Measurements from ENCODE around the gene XPC.

XPC gene

GRCh38 chr3:14206548-14207177 lies 28.3 kb upstream of the XPC start:
- no peak for DNase-seq

DNA sequence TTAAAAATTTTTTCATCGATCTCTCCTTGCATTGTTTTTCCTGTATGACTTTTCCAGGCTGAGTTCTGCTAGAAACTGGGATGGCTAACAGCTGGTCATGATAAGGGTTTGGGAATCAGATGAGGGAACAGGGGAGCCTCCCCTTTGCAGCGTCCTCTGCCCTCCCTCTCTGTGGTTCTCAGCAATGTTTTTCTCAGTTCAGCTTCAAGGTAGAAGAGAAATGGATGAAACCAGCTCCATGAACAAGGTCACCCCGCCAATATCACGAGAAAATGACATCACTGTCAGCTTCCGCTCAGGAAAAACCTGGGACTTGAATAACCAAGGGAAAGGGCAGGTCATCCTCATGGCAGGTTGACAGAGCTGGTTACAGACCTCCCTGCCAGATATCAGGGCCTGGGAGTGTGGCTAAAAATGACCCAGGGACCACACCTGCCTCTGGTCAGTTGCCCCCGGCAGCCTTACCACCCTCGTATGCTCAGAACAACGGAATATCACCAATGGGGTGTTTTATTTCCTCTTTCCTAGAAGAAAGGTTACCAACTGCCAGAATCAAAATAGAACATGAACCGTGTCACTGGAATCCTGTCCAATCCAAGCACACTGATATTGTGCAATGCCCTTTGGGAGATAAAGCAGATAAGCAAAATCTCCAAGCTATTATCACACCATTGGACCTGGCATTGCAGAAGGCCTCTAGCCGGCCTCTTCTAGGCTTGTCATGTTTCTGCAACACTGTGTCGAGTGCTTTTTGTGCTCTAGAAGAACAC lies 26.3 kb upstream of the XPC start:
- DNase-seq, result no peak

DNA sequence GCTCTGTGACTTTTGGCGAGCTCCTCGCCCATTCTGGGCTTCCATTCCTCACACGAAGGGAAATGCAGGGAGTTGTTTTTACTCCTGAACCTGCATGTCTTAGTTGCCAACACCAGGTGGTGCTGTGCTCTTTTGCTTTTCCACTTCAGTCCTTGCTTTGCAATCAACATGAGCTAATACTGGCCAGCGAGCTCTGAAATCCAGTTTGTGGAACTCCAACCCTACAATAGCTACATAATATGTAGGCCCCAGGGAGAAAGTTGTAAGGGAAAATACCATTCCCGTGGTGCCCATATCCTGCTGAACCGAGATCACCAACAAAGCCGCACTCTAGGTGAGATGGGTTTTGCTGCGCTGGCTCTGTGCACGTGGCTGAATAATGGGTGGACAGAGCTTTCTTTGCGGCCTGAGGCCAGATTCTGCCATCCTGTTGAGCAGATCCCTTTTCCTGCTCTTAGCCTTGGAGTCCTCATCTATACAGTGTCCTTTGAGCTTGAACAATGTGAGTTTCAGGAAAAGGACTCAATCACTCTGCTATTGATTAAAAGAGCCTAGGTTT lies 25.2 kb upstream of the XPC start:
- DNase-seq, result peak; percentile 67 to 78

GRCh38 chr3:14202874-14203520 lies 24.6 kb upstream of the XPC start:
- DNase-seq, result no peak

- no peak for DNase-seq
Observed at GRCh38 chr3:14201940-14202684, 23.7 kb upstream of the XPC start.

- DNase-seq, result no peak
Observed at GRCh38 chr3:14200841-14201240, 22.4 kb upstream of the XPC start.

DNA sequence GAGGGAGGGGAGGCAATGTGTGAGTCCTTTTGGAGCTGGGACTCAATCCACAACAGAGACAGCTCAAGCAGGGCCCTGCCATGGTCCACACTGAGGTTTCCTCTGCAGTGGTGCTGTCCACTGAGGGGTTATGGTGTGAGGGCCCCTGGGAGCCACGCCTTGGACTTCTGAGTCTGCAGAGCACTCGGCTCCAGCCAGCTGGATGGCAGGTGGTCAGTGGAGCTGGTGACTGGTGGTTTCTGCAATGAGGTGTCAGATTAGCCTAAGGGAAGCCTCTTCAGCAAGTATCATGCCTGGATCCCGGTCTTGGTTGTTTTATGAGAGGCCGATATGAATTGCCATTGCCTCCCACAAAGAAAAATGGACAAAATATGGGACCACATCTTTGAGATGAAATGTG lies 21.9 kb upstream of the XPC start:
- DNase-seq, result no peak

DNA sequence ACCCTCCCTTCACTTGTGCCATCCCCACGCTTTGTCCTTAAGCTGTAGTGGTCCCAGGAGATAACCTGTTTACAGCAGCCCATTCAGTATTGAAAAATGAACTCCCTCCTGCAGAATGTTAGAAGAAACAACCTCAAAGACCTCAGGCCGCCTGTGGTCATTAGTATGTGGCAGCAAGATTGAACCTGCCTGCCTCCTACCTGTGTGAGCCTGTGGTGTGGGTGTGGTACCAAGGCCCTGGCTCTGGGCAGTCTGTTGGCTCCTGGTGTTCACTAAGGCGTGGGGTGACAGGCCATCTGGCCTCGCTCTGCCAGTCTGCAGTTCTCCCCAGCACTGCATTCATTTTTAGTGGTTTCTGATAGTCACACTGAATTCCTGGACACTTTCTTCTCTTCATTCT lies 21.2 kb upstream of the XPC start:
- no peak for DNase-seq

- DNase-seq, result no peak
Observed at GRCh38 chr3:14194865-14195264, 16.5 kb upstream of the XPC start.

DNA sequence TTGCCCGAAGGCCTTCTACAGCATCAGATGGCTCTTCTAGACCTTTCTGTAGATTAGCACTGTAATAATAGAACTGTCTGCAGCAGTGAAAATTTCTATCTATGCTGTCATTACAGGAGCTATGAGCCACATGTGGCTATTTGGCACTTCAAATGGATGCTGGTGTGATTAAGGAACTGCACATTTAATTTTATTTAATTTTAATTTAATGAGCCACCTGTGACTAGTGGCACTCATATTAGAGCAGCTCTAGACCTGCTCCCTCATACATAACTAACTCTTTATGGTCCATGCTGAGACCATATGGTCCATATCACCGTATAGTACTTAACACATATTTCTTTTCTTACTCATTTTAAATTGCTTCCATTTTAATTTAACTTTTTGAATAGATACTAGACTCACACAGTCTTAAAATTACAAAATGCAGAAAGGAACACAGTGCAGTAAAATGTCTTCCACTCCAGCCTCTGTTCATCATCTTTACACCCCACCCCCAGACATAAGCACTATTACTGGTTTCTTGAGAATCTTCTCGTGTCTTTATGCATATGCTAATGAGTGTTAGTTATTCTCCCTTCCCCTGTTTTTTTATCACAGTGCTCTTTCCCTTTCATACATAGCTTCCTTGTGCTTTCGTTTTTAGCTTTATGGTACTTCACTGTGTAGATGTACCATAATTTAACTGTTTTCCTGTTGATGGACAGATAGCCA lies 9.8 kb upstream of the XPC start:
- no peak for DNase-seq

DNA sequence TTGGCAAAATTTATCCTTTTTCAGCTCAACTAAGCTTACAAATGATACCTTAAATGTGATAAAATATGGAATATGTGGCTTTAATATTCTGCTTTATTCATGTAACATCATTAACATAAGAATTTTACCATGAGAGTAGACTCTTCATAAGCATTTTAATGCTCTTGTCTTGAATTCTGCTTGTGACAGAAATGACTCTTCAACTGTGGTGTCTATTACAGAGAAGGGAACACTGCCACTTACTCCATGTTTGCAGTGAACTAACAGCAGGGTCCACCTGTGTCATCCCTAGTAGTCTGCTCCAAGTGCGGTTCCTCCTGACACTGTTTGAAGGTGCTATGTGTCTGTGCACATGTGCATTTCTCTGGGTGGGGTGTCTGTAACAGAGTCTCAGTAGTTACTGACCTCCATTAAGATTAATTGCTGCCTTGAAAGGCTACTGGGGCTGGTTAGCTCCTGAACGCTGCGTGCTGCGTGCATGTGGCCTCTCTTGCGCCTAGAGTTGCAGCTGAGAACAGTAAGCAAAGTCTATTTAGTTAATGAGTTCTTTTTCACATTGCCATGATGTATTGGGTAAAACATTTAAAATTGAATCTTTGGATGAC lies 8.6 kb upstream of the XPC start:
- no peak for DNase-seq

- no peak for DNase-seq
Observed at GRCh38 chr3:14183015-14183577, 4.7 kb upstream of the XPC start.

GRCh38 chr3:14181253-14181652 lies 2.9 kb upstream of the XPC start:
- DNase-seq, result no peak

DNA sequence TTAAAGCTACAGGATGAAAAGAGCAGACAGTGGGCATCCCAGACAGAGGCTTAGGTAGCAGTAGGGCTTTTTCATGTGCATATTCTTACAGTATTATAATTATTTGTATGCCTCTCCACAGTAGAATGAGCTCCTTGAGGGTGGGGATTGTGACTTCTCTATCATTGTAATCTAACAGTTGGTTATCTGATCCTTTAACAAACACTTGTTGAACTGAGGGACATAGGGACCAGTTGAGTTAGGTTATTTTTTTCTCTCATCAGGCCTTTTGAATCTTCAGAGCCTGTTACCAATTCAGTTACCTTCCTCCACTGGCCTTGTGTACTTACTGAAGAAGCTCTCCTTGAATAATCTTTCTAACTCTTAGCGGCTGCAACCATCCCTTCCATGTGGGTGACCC lies 1.4 kb upstream of the XPC start:
- no peak for DNase-seq

GRCh38 chr3:14179114-14179465 lies 689 bp upstream of the XPC start:
- DNase-seq, result no peak

DNA sequence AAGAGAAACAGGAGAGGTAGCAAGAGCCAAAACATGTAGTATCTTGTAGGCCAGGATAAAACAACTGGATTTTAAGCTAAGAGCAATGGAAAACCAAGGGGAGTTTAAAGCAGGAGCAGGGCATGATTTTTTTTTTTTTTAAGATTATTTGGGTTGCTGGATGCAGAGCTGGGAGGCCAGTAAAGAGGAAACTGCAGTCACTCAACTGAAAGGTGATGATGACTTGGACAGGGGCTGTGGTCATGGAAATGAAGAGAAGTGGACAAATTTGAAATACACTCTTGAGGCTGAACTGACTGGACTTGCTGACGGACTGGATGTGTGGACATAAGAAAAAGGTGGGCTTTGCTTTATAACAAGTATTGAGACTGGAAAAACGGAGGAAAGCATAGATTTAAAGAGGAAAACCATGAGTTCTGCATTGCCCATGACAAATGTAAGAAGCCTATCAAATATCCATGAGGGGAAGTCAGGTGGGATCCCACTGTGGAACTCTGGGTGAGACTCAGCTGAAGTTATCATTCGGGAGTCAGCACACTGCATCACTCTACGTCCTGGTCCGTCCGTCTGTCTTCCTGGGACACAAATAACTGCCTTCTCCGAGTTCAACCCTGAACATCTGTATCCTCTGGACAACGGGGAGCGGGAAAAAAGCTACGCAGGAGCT lies 688 bp downstream of the XPC start:
- peak in 1 of 2 donors; percentile 3 for DNase-seq

- no peak for DNase-seq
Observed at GRCh38 chr3:14175383-14176037, 2.9 kb downstream of the XPC start.

DNA sequence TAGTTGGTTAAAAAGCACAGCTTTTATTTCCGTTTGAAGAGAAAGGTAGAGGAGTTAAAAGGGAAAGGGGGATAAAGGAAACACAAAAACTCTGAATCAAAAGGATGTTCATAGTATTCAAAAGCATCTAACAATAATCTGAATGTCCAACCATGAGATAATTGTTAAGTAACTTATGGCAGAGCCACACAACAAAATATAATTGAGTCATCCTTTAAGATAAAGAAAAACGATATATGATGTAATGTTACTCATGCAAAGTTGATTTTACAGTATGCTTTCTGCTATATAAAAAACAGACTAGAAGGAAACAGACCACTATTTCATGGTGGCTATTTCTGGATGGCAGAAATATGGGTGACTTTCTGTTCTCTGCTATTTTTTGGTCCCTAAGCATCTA lies 3.9 kb downstream of the XPC start:
- no peak for DNase-seq

DNA sequence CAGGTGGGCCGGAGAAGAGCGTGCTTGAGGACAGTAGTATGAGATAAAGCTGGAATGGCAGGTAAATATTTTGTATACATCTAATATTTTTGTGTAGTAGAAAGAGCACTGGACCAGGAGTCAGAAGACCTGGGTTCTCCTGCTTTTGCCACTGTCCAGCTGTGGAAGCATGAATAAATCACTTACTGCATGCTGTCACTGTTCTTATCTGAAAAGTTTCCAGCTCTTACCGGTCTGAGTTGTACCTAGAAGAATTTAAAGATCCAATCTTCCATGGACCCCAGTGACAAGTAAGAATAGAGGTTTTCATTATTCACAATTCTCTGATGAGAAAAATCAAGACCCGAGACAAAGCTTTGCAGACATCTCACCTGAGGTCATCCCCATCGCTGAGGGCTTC lies 5.9 kb downstream of the XPC start:
- DNase-seq, result no peak

DNA sequence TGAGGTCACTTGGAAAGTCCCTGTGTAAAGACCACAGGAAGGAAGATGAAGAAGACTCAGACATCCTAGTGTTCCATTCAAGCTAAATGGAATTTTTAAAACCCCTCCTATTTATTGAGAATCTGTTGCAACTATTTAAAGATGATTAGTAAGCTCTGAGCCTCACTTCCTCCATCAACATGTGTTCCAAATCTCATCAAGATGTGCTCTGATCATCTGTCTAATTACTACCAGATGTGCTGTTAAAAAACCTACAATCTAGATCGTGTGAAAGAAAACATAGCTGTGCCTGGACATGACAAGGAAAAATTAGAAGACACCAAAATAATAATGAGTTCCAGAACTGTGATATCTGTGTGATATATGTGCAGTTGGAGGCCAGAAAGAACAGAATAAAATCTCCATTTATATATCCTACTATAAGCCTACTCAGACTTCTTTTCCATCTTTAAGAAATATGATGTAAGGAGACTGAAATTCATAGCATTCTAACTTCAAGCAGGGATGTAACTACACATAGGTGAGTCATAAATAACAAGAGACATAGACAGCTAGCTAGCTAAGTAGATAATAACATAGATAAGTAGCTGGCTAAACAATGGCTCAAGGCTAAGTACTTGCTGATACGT lies 7.8 kb downstream of the XPC start:
- no peak for DNase-seq
